Skeletal muscle satellite cell (primary cell): ENCODE results near the gene CRB1.

ENCODE experiments used
- H3K27me3 ChIP-seq: 2 replicates; pipeline ENCODE4 v1.7.0; 2013; ENCODE audit warnings: low read length; ENCODE audit not compliant: control insufficient read depth, insufficient read depth
- H3K36me3 ChIP-seq: 2 replicates; pipeline ENCODE4 v1.7.0; 2013; ENCODE audit warnings: mild to moderate bottlenecking, control low read depth, low read length; ENCODE audit not compliant: insufficient read depth
- H3K4me1 ChIP-seq: 2 replicates; pipeline ENCODE4 v1.7.0; 2013; ENCODE audit warnings: low read length; ENCODE audit not compliant: control insufficient read depth, insufficient read depth
- H3K4me2 ChIP-seq: 2 replicates; pipeline ENCODE4 v1.7.0; 2013; ENCODE audit warnings: mild to moderate bottlenecking, low read length
- H3K4me3 ChIP-seq: 2 replicates; pipeline ENCODE4 v1.7.0; 2013; ENCODE audit warnings: low read length
- H3K9ac ChIP-seq: 2 replicates; pipeline ENCODE4 v1.7.0; 2013; ENCODE audit warnings: mild to moderate bottlenecking, low read depth, low read length, moderate library complexity
- H3K9me3 ChIP-seq: replicated peaks from 2 replicates; pipeline ENCODE4 v1.7.0; 2013; ENCODE audit warnings: mild to moderate bottlenecking, control low read depth, low read length

CRB1 gene

DNA sequence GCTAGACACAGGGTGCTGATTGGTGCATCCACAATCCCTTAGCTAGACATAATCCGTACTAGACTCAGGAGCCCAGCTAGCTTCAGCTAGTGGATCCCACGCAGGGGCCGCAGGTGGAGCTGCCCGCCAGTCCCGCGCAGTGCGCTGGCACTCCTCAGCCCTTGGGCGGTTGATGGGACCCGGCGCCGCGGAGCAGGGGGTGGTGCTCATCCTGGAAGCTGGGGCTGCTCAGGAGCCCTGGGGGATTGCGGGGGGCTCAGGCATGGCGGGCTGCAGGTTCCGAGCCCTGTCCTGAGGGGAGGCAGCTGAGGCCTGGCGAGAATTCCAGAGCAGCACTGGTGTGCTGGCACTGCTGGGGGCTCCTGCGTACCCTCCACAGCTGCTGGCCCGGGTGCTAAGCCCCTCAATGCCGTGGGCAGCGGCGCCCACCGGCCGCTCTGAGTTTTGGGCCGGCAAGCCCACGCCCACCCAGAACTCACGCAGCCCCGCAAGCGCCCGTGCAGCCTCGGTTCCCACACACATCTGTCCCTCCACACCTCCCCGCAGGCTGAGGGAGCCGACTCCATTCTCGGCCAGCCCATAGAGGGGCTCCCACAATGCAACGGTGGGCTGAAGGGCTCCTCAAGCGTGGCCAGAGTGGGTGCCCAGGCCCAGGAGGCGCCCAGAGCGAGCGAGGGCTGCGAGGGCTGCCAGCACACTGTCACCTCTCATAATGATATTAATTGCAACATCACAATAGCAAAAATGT is 87.4 kb downstream of the CRB1 start:
- no peak overlapping the region for H3K4me2 ChIP-seq
- no peaks in the 10 kb centered on the region for H3K9me3 ChIP-seq
- no peaks in the 10 kb centered on the region for H3K27me3 ChIP-seq
- no peak overlapping the region for H3K9ac ChIP-seq
- no peak overlapping the region for H3K4me3 ChIP-seq
- no peaks in the 10 kb centered on the region for H3K36me3 ChIP-seq
- no peaks in the 10 kb centered on the region for H3K4me1 ChIP-seq

DNA sequence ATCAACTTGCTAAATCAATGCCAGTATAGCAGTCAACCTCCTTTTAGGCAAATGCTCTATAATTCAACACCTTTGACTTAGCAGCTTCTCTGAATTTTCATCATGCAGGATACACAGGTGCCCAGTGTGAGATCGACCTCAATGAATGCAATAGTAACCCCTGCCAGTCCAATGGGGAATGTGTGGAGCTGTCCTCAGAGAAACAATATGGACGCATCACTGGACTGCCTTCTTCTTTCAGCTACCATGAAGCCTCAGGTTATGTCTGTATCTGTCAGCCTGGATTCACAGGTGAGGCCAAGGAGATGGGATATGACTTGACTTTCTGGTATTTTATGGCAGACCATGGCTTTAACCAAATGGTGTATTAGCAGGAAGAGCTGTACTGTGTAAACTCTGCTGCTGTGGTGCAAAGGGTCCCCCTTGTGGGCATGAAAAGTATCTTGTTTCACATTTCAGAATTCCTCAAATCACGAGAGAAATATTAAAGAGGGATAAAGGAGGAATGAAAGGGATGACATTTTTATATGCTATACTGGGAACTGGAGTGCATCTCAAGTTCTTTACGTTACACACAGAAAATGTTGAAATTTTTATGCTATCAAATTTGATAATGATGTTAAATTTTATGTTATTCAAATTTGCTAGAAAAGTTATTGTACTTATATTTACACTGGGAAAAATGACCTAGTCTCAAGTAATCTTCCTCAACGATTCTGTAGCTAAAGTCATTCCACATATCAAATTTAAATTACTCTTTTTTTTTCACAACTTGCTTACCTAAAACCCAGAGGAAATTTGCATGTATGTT is 88.9 kb downstream of the CRB1 start:
- H3K9me3 ChIP-seq, result no peaks in the 10 kb centered on the region

DNA sequence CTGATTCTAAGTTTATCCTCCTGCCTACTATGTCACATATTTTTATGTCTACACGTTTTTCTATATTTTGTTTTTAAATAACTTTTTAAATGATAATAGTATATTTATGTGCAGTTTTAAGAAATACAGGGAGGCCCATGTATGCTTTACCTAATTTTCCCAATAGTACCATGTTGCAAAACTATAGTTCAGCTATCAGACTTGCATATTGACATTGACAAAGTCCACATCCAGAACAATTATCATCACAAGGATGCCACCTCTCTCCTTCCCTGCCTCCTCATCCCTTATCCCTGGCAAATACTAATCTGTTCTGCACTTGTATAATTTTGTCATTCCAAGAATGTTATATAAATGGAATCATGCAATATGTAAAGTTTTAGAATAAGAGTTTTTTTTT is 90.9 kb downstream of the CRB1 start:
- Histone ChIP-seq H3K4me3 (no peak overlapping the region), H3K9me3 (no peaks in the 10 kb centered on the region), H3K36me3 (no peaks in the 10 kb centered on the region), H3K9ac (no peak overlapping the region), H3K4me2 (no peak overlapping the region), H3K27me3 (no peaks in the 10 kb centered on the region), H3K4me1 (no peaks in the 10 kb centered on the region)

More for the DNA sequence above, 88.9 kb downstream of the CRB1 start:
- Histone ChIP-seq H3K4me2 (no peak overlapping the region), H3K9ac (no peak overlapping the region), H3K27me3 (no peaks in the 10 kb centered on the region), H3K36me3 (no peaks in the 10 kb centered on the region), H3K4me3 (no peak overlapping the region), H3K4me1 (no peaks in the 10 kb centered on the region)

DNA sequence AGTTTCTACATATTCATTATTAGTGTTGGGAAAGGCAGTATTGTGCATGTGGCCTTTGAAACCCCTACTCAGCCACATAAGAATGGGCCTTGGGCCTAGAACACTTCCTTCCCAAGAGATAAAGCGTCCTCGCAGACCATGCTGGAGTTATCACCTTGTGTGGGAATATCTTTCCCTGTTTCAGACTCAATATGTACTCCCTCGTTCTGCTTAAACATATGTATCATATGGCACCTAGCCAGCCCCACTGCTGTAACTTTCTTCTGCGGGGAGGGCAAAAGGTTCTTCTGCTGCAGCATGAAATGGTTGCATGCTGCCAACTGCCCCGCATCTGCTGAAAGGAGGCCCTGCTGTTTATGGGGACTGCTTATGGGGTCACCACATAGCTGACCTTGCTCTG is 92.0 kb downstream of the CRB1 start:
- Histone ChIP-seq H3K9ac (no peak overlapping the region), H3K36me3 (no peaks in the 10 kb centered on the region)

DNA sequence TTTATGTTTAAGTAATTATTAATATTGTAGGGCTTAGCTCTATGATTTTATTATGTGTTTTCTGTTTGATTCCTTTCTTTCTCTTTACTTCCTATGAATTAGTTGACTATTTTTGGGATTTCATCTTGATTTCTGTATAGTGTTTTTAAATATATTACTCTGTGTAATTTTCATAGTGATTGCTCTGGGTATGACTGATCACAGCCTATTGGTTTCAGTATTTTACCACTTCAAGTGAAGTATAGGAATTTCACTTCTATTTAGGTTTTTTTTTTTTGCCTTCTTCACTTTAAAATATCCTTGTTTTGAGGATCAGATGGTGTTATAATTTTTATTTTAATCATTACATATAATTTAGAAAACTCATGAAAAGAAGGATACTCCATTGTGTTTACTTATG is 94.8 kb downstream of the CRB1 start:
- Histone ChIP-seq H3K36me3 (no peaks in the 10 kb centered on the region), H3K4me2 (no peak overlapping the region), H3K4me3 (no peak overlapping the region), H3K4me1 (no peaks in the 10 kb centered on the region), H3K27me3 (no peaks in the 10 kb centered on the region), H3K9me3 (no peaks in the 10 kb centered on the region), H3K9ac (no peak overlapping the region)

More for the DNA sequence above, 92.0 kb downstream of the CRB1 start:
- no peak overlapping the region for H3K4me2 ChIP-seq
- H3K27me3 ChIP-seq, result no peaks in the 10 kb centered on the region
- no peaks in the 10 kb centered on the region for H3K9me3 ChIP-seq
- no peak overlapping the region for H3K4me3 ChIP-seq
- H3K4me1 ChIP-seq, result no peaks in the 10 kb centered on the region

DNA sequence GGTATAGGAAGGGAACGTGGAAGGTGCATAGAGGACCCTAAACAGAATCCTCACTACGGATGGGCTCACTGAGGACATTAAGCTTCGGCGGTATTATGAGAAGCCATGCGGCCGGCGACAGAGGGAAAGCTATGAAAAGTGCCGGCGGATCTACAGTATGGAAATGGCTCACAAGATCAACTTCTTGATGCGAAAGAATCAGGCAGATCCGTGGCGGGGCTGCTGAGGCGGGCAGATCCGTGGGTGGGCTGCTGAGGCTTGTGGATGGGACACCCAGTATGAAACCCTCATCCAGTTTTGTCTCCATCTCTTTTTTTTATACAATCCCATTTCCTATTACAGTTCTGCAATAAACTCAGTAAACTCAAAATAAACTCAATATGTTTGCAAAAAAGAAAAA is 95.8 kb downstream of the CRB1 start:
- Histone ChIP-seq H3K4me2 (no peak overlapping the region), H3K4me3 (no peak overlapping the region), H3K27me3 (no peaks in the 10 kb centered on the region), H3K36me3 (no peaks in the 10 kb centered on the region), H3K9ac (no peak overlapping the region), H3K9me3 (no peaks in the 10 kb centered on the region), H3K4me1 (no peaks in the 10 kb centered on the region)

DNA sequence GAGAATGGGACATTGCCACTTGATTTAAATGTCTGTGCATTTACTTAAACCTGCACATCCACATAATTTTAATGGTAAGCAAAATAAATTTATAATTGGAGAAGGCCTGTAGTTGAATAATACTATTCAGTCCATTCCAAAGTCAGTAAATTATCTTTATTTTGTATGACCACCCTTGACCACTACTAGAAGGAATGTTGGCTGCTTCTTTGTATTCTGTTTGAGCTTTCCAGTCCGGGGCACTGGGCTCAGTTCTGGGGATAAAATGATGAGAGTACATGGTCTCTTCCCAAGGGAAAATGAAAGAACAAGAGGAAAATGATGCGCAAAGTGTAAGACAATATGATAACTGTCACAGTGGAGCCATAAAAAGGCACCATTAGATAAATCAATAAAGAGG is 98.9 kb downstream of the CRB1 start:
- Histone ChIP-seq H3K4me1 (no peaks in the 10 kb centered on the region), H3K4me3 (no peak overlapping the region), H3K36me3 (no peaks in the 10 kb centered on the region), H3K4me2 (no peak overlapping the region), H3K9ac (no peak overlapping the region), H3K9me3 (no peaks in the 10 kb centered on the region), H3K27me3 (no peaks in the 10 kb centered on the region)

DNA sequence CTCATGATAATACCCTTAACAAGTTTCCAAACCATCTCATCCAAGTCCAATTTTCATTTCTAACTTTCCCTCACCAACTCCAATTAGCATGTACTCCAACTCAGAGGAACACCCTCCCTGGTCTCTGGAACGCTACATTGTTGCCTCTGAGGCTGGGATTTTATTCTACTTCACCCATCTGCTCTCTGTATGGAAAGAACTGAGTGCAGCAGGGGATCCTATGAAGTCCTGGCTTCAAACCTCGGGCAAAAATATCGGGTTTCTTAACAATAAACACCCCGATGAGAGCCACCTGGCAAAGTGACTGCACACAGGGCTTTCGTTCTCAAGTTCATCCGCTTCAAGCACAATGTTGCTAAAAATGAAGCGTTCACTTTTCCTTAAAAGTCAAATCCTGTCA is 99.6 kb downstream of the CRB1 start:
- H3K9me3 ChIP-seq, result no peaks in the 10 kb centered on the region
- H3K4me3 ChIP-seq, result peak overlapping the region; percentile 31
- peak overlapping the region; percentile 52 for H3K4me2 ChIP-seq
- H3K4me1 ChIP-seq, result no peaks in the 10 kb centered on the region
- no peaks in the 10 kb centered on the region for H3K36me3 ChIP-seq
- no peak overlapping the region for H3K9ac ChIP-seq
- no peaks in the 10 kb centered on the region for H3K27me3 ChIP-seq

DNA sequence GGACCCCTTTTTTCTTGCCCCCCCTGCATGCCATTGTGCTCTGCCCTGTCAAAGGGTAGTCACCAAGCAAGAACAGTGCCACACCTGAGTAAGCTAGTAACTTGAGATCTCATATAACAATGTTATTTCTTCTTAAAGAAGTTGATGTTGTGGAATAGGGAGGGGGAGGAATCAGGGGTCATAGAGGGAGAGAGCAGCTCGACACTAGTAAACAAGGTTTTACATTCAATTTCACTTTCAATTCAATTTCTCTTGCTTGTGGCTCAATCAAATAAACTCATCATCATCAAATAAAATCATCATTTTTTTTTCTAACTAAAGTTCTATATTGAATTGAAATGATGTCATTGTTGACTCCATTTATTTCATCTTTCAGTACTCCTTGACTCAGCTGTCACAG is 106.4 kb downstream of the CRB1 start:
- no peaks in the 10 kb centered on the region for H3K27me3 ChIP-seq

DNA sequence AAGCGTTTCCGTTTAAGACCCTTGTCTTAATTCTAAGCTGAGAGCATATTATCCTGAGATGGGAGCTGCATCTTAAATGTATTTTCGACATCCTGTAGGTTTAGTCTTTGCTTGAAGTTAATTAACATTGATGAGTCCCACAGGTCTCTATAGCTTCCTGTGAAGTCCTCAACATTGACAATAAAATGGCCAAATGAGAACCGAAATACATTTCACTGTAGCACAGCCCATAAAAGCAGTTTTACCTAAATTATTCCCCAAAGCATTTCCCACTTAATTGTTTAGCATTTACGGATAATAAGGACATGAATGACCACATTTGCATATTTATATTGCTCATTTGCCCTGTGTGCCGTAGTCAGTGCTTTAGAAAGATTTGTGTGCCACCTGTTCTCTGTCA is 116.4 kb downstream of the CRB1 start:
- Histone ChIP-seq H3K9me3 (no peaks in the 10 kb centered on the region), H3K4me2 (no peak overlapping the region), H3K27me3 (no peaks in the 10 kb centered on the region), H3K4me1 (no peaks in the 10 kb centered on the region), H3K36me3 (no peaks in the 10 kb centered on the region), H3K9ac (no peak overlapping the region), H3K4me3 (no peak overlapping the region)

More for the DNA sequence above, 106.4 kb downstream of the CRB1 start:
- Histone ChIP-seq H3K4me3 (no peak overlapping the region), H3K36me3 (no peaks in the 10 kb centered on the region), H3K9ac (no peak overlapping the region), H3K4me2 (no peak overlapping the region), H3K9me3 (no peaks in the 10 kb centered on the region), H3K4me1 (no peaks in the 10 kb centered on the region)

DNA sequence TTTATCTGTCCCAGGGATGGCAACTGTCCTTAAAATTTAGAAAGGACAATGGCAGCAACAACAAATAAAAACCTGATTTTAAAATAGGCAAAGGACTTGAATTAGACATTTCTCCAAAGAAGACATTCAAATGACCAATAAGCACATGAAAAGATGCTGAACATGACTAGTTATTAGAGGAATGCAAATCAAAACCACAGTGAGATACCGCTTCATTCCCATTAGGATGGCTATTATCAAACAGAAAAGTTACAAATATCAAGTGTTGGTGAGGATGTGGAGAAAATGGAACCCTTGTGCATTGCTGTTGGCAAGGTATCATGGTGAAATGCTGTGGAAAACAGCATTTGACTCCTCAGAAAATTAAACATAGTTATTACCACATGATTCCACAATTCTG is 120.7 kb downstream of the CRB1 start:
- no peak overlapping the region for H3K9ac ChIP-seq
- H3K9me3 ChIP-seq, result no peaks in the 10 kb centered on the region
- H3K4me3 ChIP-seq, result no peak overlapping the region
- H3K36me3 ChIP-seq, result no peaks in the 10 kb centered on the region
- H3K4me1 ChIP-seq, result peaks cover 9% of the 10 kb centered on the region
- no peaks in the 10 kb centered on the region for H3K27me3 ChIP-seq
- no peak overlapping the region for H3K4me2 ChIP-seq

DNA sequence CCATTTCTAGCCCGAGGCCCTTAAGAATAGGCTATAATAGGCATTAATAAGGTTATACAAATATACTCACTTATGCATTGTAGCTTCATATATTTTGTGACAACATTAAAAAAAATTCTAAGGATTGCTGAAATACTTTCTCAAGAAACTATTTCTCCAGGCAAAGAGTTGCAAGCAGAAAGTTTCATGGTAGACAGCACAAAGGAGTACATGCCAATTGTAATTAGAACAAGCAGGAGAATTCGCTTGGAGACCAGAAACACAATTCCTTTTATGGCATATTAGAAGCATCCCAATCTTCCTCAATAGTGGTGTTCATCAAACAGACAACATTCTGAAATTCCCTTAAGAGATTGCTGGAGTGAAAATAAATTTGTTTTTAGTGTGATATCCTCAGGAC is 122.8 kb downstream of the CRB1 start:
- no peaks in the 10 kb centered on the region for H3K27me3 ChIP-seq
- H3K9ac ChIP-seq, result no peak overlapping the region
- no peak overlapping the region for H3K4me3 ChIP-seq
- H3K36me3 ChIP-seq, result no peaks in the 10 kb centered on the region
- no peak overlapping the region for H3K4me2 ChIP-seq
- no peaks in the 10 kb centered on the region for H3K9me3 ChIP-seq
- peaks cover 9% of the 10 kb centered on the region for H3K4me1 ChIP-seq
